ENCODE data around the gene CHKB.
"Not testable (repeated sequence)": the region's sequence is repeated elsewhere in the genome, so short reads cannot be mapped to it uniquely, and the experiment has no call there.

GRCh38 chr22:50541667-50542026, 41.0 kb downstream of the CHKB start:
- not testable (repeated sequence) for TF ChIP-seq POLR2AphosphoS5 (IDR thresholded peaks at IDR 0.05; ENCODE audit: low read depth, low read length); POLR2A (IDR thresholded peaks at IDR 0.05; ENCODE audit: control extremely low read depth in 1 of 2, low read depth in 2 of 2, low read length in 2 of 2); JUN (IDR thresholded peaks at IDR 0.05; ENCODE audit: low read depth, low read length); TEAD4 (IDR thresholded peaks at IDR 0.05; ENCODE audit: low read depth, low read length); MAX (IDR thresholded peaks at IDR 0.05); CHD1 (IDR thresholded peaks at IDR 0.05; ENCODE audit: low read depth, low read length); CTCF (IDR thresholded peaks at IDR 0.05; ENCODE audit: control extremely low read depth in 1 of 3, insufficient read depth in 1 of 3, low read depth in 1 of 3, low read length in 3 of 3); NANOG (IDR thresholded peaks at IDR 0.05; ENCODE audit: insufficient read depth, low read depth, low read length, poor library complexity, severe bottlenecking); BCL11A (IDR thresholded peaks at IDR 0.05; ENCODE audit: low read depth in 2 of 2, low read length in 2 of 2); EGR1 (IDR thresholded peaks at IDR 0.05; ENCODE audit: borderline replicate concordance, low read depth, low read length); CEBPB (IDR thresholded peaks at IDR 0.05; ENCODE audit: low read depth, low read length); FOSL1 (IDR thresholded peaks at IDR 0.05; ENCODE audit: insufficient read depth, low read depth, low read length)
